ENCODE measurements around the gene FAM13A. TPM values are rescaled to one million over a fixed set of nuclear protein-coding genes. Genes with fewer than 3 reads are reported as not detected.

The FAM13A gene
- total and polyA plus RNA-seq, 2 of the 13 experiments (the other 11 are each of a cell fraction or from before 2014, with no cell fraction given): 1.2 to 36.2 TPM

DNA sequence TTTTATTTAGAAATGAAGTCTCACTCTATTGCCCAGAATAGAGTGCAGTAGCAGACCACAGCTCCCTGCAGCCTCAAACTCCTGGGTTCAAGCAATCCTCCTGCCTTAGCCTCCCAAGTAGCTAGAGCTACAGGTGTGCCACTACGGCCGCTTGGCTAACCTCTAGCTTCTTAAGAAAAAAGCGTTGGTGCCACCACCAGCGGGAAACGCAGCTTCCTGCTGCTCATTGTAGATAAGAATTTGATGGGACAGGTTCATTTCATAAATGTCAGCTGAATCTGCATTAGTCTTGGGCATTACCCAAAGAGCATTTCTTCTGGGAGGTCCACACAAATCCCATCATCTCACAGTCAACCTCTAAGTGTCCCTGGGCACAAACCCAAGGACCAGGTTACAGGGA, 326.2 kb downstream of the FAM13A start (continued):
- TF ChIP-seq, protein P1, sequence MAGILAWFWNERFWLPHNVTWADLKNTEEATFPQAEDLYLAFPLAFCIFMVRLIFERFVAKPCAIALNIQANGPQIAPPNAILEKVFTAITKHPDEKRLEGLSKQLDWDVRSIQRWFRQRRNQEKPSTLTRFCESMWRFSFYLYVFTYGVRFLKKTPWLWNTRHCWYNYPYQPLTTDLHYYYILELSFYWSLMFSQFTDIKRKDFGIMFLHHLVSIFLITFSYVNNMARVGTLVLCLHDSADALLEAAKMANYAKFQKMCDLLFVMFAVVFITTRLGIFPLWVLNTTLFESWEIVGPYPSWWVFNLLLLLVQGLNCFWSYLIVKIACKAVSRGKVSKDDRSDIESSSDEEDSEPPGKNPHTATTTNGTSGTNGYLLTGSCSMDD (CRISPR knock-in tag; IDR thresholded peaks at IDR 0.05): no peak
- TF ChIP-seq, protein P2, sequence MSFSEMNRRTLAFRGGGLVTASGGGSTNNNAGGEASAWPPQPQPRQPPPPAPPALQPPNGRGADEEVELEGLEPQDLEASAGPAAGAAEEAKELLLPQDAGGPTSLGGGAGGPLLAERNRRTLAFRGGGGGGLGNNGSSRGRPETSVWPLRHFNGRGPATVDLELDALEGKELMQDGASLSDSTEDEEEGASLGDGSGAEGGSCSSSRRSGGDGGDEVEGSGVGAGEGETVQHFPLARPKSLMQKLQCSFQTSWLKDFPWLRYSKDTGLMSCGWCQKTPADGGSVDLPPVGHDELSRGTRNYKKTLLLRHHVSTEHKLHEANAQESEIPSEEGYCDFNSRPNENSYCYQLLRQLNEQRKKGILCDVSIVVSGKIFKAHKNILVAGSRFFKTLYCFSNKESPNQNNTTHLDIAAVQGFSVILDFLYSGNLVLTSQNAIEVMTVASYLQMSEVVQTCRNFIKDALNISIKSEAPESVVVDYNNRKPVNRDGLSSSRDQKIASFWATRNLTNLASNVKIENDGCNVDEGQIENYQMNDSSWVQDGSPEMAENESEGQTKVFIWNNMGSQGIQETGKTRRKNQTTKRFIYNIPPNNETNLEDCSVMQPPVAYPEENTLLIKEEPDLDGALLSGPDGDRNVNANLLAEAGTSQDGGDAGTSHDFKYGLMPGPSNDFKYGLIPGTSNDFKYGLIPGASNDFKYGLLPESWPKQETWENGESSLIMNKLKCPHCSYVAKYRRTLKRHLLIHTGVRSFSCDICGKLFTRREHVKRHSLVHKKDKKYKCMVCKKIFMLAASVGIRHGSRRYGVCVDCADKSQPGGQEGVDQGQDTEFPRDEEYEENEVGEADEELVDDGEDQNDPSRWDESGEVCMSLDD (CRISPR knock-in tag; IDR thresholded peaks at IDR 0.05; ENCODE audit: borderline replicate concordance): no peak
- TF ChIP-seq, protein P3, sequence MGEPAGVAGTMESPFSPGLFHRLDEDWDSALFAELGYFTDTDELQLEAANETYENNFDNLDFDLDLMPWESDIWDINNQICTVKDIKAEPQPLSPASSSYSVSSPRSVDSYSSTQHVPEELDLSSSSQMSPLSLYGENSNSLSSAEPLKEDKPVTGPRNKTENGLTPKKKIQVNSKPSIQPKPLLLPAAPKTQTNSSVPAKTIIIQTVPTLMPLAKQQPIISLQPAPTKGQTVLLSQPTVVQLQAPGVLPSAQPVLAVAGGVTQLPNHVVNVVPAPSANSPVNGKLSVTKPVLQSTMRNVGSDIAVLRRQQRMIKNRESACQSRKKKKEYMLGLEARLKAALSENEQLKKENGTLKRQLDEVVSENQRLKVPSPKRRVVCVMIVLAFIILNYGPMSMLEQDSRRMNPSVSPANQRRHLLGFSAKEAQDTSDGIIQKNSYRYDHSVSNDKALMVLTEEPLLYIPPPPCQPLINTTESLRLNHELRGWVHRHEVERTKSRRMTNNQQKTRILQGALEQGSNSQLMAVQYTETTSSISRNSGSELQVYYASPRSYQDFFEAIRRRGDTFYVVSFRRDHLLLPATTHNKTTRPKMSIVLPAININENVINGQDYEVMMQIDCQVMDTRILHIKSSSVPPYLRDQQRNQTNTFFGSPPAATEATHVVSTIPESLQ (CRISPR knock-in tag; conservative IDR thresholded peaks at IDR 0.05): no peak
- no peak for TF ChIP-seq ZNF253 (CRISPR knock-in tag; IDR thresholded peaks at IDR 0.05; ENCODE audit: borderline replicate concordance)

DNA sequence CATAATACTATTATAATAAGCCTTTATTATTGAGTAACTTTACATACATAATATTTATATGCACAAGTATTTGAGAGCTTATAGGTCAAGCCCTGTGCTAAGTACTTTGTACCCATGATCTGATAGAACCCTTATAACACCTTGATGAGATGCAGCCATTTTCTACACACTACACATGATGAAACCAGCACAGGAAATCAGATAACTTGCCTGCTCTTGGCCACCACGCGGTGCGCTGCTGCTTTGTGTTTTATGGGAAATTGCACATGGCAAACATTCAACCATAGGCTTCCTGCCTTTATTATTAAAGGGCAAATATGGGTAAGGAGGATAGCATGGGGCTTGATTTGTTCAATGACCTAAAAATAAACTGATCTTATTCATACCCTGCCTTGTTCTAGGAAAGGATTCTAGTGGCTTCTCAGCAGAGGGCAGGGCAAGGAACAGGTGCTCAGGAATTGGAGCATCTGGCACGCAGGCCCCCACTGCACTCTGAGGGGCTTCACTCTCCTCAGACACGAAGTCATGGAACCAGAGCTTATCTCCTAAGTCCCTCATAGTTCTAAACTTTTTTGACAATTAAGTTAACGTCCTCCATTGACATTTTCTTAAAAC, 327.7 kb downstream of the FAM13A start:
- CTCF ChIA-PET (ENCODE audit: low intra/inter-chr PET ratio, low total read pairs): no interaction called here
- in situ Hi-C loops (cut with HindIII; ENCODE audit: extremely low pct_ligation_motif_present, low pct_unique_long_range_greater_than_20kb) (no loop called here), intact Hi-C loops (cut with micrococcal nuclease; ENCODE audit: unreplicated experiment) (no loop called here)
- Histone ChIP-seq H3K9ac (ENCODE audit: insufficient read depth, low read depth, low read length) (no peak overlapping the region), H3K27me3 (ENCODE audit: control insufficient read depth in 1 of 2, insufficient read depth in 2 of 2, low read length in 2 of 2) (no peaks in the 10 kb centered on the region), H3K4me3 (replicated peaks in 1 of 3; ENCODE audit: insufficient read depth in 1 of 3, low read depth in 2 of 3, low read length in 3 of 3) (no peak overlapping the region), H3K36me3 (replicated peaks in 1 of 2; ENCODE audit: control insufficient read depth in 1 of 2, insufficient read depth in 2 of 2, low read length in 2 of 2) (peaks cover 14 to 35% of the 10 kb centered on the region in 2 experiments), H3K4me1 (ENCODE audit: insufficient read depth, low read length) (no peaks in the 10 kb centered on the region), H2AFZ (ENCODE audit: low read length) (no peak overlapping the region), H3K27ac (ENCODE audit: extremely low read length, insufficient read depth, low read length) (no peak overlapping the region), H3K79me2 (ENCODE audit: insufficient read depth, low read length) (no peaks in the 10 kb centered on the region), H3K4me2 (ENCODE audit: low read depth, low read length) (no peak overlapping the region), H3K9me3 (ENCODE audit: low read length) (no peaks in the 10 kb centered on the region), H4K20me1 (ENCODE audit: insufficient read depth, low read length) (no peaks in the 10 kb centered on the region)
- no peak for ATAC-seq
- BruUV-seq (replicated peaks): no TSS peak
- POLR2A ChIA-PET: no interaction called here
- 95% methylated on average over 6 of the region's 6 CpGs for WGBS (ENCODE audit: low lambda C conversion rate)
- no peak for TF ChIP-seq SIX1 (CRISPR knock-in tag; IDR thresholded peaks at IDR 0.05; ENCODE audit: borderline replicate concordance)
- TF ChIP-seq ZNF652 (CRISPR knock-in tag; IDR thresholded peaks at IDR 0.05; ENCODE audit: borderline replicate concordance, low read depth): no peak
- no peak for TF ChIP-seq TMF1 (CRISPR knock-in tag; IDR thresholded peaks at IDR 0.05; ENCODE audit: low read depth)
- DNase-seq (ENCODE audit: low spot score): no peak
- FAIRE-seq: no peak
